EH (cell line): ENCODE measurements around the gene TFCP2L1.
"Not testable (repeated sequence)": the region's sequence is repeated elsewhere in the genome, so short reads cannot be mapped to it uniquely, and the experiment has no call there.

Experiments
- DNase-seq: peaks from one replicate; pipeline ENCODE4 v3.0.0-alpha.2; 2015; ENCODE audit warnings: low read depth

Gene TFCP2L1

GRCh38 chr2:121295911-121296650, 11.1 kb upstream of the TFCP2L1 start:
- DNase-seq, result no peak

- no peak for DNase-seq
Measured at GRCh38 chr2:121294881-121295840, 10.2 kb upstream of the TFCP2L1 start.

GRCh38 chr2:121293450-121294325, 8.7 kb upstream of the TFCP2L1 start:
- DNase-seq, result no peak

- DNase-seq, result no peak
Measured at GRCh38 chr2:121291251-121291580, 6.2 kb upstream of the TFCP2L1 start.

GRCh38 chr2:121289271-121289670, 4.3 kb upstream of the TFCP2L1 start:
- DNase-seq, result no peak

GRCh38 chr2:121288454-121289231, 3.6 kb upstream of the TFCP2L1 start:
- DNase-seq, result no peak

- no peak for DNase-seq
Measured at GRCh38 chr2:121287956-121288355, 3.0 kb upstream of the TFCP2L1 start.

- DNase-seq, result no peak
Measured at GRCh38 chr2:121287146-121287798, 2.3 kb upstream of the TFCP2L1 start.

GRCh38 chr2:121286506-121286905, 1.5 kb upstream of the TFCP2L1 start:
- no peak for DNase-seq

- DNase-seq, result no peak
Measured at GRCh38 chr2:121285926-121286325, 924 bp upstream of the TFCP2L1 start.

GRCh38 chr2:121283670-121284462, 1.1 kb downstream of the TFCP2L1 start:
- peak; percentile 4 for DNase-seq

GRCh38 chr2:121282800-121283385, 2.1 kb downstream of the TFCP2L1 start:
- no peak for DNase-seq

- no peak for DNase-seq
Measured at GRCh38 chr2:121281694-121282093, 3.3 kb downstream of the TFCP2L1 start.

GRCh38 chr2:121281107-121281506, 3.9 kb downstream of the TFCP2L1 start:
- no peak for DNase-seq

GRCh38 chr2:121279476-121280220, 5.4 kb downstream of the TFCP2L1 start:
- no peak for DNase-seq

- no peak for DNase-seq
Measured at GRCh38 chr2:121276341-121276740, 8.7 kb downstream of the TFCP2L1 start.

- DNase-seq, result no peak
Measured at GRCh38 chr2:121273116-121273515, 11.9 kb downstream of the TFCP2L1 start.

- DNase-seq, result no peak
Measured at GRCh38 chr2:121272596-121272995, 12.4 kb downstream of the TFCP2L1 start.

- not testable (repeated sequence) for DNase-seq
Measured at GRCh38 chr2:121269436-121269835, 15.6 kb downstream of the TFCP2L1 start.
